Adrenal gland (tissue), 5 donors: Measurements from ENCODE around the gene SCLY.

ENCODE experiments used
- POLR2A ChIP-seq, 2 donors: fragments of 450-650 bp; IDR thresholded peaks; one replicate each; pipeline ENCODE4 v1.6.1; 2017; ENCODE audit warnings: antibody characterized with exemption in 2 of 2, mild to moderate bottlenecking in 2 of 2, moderate library complexity in 1 of 2
- TF ChIP-seq, protein P1 (sequence below), 6 experiments: fragments of 450-650 bp in 4 of 6; fragments of 200-600 bp in 2 of 6; sonication (generic) in 1 of 6; IDR thresholded peaks; 1 replicate in 5 of 6; 2 replicates in 1 of 6; pipeline versions ENCODE4 v1.5.1 to v1.8.0; 2016 to 2021; ENCODE audit warnings: antibody characterized with exemption in 6 of 6, mild to moderate bottlenecking in 2 of 6, moderate library complexity in 1 of 6
- donor health status: DM: no; HTN: no; CAD: no.

DNA sequence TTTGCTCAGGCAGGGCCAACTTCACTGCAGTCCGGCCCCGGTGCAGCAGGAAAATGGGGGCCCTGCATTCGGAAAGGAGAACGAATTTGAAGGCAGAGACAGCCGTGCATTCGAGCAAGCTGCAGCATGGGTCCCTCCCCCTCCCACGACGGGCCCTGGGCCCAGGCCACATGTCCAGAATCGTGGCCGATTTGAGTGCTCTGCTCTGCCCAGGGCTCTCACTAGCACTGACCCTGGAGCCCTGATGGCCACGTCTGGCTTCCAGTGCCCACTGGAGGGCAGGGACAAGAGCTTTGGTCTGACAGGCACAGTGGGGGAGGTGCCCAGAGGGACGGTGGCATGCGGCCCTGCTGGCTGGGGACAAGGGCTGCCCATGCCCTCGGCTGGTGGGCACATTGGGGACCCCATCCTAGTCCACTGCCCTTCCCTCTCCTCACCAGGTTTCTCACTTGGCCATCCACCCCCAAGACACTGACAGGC lies 63.2 kb downstream of the SCLY start:
- TF ChIP-seq, protein P1, sequence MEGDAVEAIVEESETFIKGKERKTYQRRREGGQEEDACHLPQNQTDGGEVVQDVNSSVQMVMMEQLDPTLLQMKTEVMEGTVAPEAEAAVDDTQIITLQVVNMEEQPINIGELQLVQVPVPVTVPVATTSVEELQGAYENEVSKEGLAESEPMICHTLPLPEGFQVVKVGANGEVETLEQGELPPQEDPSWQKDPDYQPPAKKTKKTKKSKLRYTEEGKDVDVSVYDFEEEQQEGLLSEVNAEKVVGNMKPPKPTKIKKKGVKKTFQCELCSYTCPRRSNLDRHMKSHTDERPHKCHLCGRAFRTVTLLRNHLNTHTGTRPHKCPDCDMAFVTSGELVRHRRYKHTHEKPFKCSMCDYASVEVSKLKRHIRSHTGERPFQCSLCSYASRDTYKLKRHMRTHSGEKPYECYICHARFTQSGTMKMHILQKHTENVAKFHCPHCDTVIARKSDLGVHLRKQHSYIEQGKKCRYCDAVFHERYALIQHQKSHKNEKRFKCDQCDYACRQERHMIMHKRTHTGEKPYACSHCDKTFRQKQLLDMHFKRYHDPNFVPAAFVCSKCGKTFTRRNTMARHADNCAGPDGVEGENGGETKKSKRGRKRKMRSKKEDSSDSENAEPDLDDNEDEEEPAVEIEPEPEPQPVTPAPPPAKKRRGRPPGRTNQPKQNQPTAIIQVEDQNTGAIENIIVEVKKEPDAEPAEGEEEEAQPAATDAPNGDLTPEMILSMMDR (IDR thresholded peaks at IDR 0.05): no peak
- TF ChIP-seq POLR2A (IDR thresholded peaks at IDR 0.05): no peak
